IMR-90 (cell line): ENCODE data around the gene BTN3A1. TPM values are rescaled to one million over a fixed set of nuclear protein-coding genes. Genes with fewer than 3 reads are reported as not detected.
A peak's percentile ranks its signal among the peaks of the same experiment; 100 is the strongest.

ENCODE experiments used
- ATAC-seq: fragments of 200-7000 bp; cut with Tn5 transposase; 2 replicates; pipeline ENCODE4 v1.9.1; 2020; ENCODE audit warnings: low read depth, mild to moderate bottlenecking, moderate library complexity
- BruUV-seq: library from RNA; stranded (reverse); fragments of 400-500 nt; replicated peaks from 2 replicates; lab custom pipeline; 2021; lab: Mats Ljungman, UMichigan
- CTCF ChIA-PET: fragments of 300-600 bp; formaldehyde crosslinking; extraction: SDS; loops from one replicate; lab custom pipeline; 2021; ENCODE audit warnings: antibody characterized with exemption; lab: Yijun Ruan, JAX
- POLR2A ChIA-PET: fragments of 300-600 bp; sonication (Branson Sonifier 250); formaldehyde crosslinking; loops from one replicate; lab custom pipeline; 2022; ENCODE audit warnings: antibody characterized with exemption; ENCODE audit not compliant: unreplicated experiment; lab: Charles Lee
- DNase-seq: peaks from one replicate; pipeline ENCODE4 v3.0.0; 2013
- H2AFZ ChIP-seq: replicated peaks from 2 replicates; pipeline ENCODE3; 2013; ENCODE audit warnings: low read length, mild to moderate bottlenecking; ENCODE audit not compliant: poor library complexity
- H2AK5ac ChIP-seq: 2 replicates; pipeline ENCODE4 v1.6.1; 2013; ENCODE audit warnings: low read depth, low read length, inconsistent platforms
- H2AK9ac ChIP-seq: replicated peaks from 2 replicates; pipeline ENCODE3; 2013; ENCODE audit warnings: mild to moderate bottlenecking, low read depth, low read length, moderate library complexity; ENCODE audit not compliant: poor library complexity
- H2BK120ac ChIP-seq: 2 replicates; pipeline ENCODE4 v1.6.1; 2013; ENCODE audit warnings: low read depth, low read length, inconsistent platforms
- H2BK15ac ChIP-seq: 3 replicates; pipeline ENCODE4 v1.6.1; 2013; ENCODE audit warnings: low read depth, low read length, inconsistent platforms
- H2BK20ac ChIP-seq: 2 replicates; pipeline ENCODE4 v1.6.1; 2013; ENCODE audit warnings: low read depth, mild to moderate bottlenecking, inconsistent platforms, low read length, moderate library complexity
- H2BK5ac ChIP-seq: 2 replicates; pipeline ENCODE4 v1.6.1; 2013; ENCODE audit warnings: mild to moderate bottlenecking, low read depth, low read length, inconsistent platforms; ENCODE audit not compliant: poor library complexity, severe bottlenecking
- H3K14ac ChIP-seq: replicated peaks from 2 replicates; pipeline ENCODE4 v1.6.1; 2013; ENCODE audit warnings: low read depth, low read length, inconsistent platforms
- H3K18ac ChIP-seq: 2 replicates; pipeline ENCODE4 v1.6.1; 2013; ENCODE audit warnings: low read depth, low read length, control low read depth
- H3K23ac ChIP-seq: 2 replicates; pipeline ENCODE4 v1.6.1; 2013; ENCODE audit warnings: low read depth, low read length, inconsistent platforms
- H3K27ac ChIP-seq: 2 replicates; pipeline ENCODE4 v1.5.1; 2013; ENCODE audit warnings: mild to moderate bottlenecking, control low read depth, low read length; ENCODE audit not compliant: insufficient read depth
- H3K27me3 ChIP-seq: 2 replicates; pipeline ENCODE4 v1.6.1; 2013; ENCODE audit warnings: low read length; ENCODE audit not compliant: control insufficient read depth, insufficient read depth
- H3K36me3 ChIP-seq: 2 replicates; pipeline ENCODE4 v1.6.1; 2013; ENCODE audit warnings: low read length, mixed read lengths; ENCODE audit not compliant: control insufficient read depth, insufficient read depth
- H3K4ac ChIP-seq: 2 replicates; pipeline ENCODE4 v1.6.1; 2013; ENCODE audit warnings: low read depth, low read length, inconsistent platforms
- H3K4me1 ChIP-seq: 2 replicates; pipeline ENCODE4 v1.6.1; 2013; ENCODE audit warnings: low read length, mixed read lengths; ENCODE audit not compliant: control insufficient read depth, insufficient read depth
- H3K4me2 ChIP-seq: 2 replicates; pipeline ENCODE4 v1.6.1; 2013; ENCODE audit warnings: low read depth, mild to moderate bottlenecking, control low read depth, low read length, moderate library complexity
- H3K4me3 ChIP-seq: 2 replicates; pipeline ENCODE4 v1.5.1; 2013; ENCODE audit warnings: low read depth, mild to moderate bottlenecking, control low read depth, low read length, moderate library complexity; ENCODE audit not compliant: insufficient read depth
- H3K56ac ChIP-seq: 2 replicates; pipeline ENCODE4 v1.6.1; 2013; ENCODE audit warnings: low read length, inconsistent platforms; ENCODE audit not compliant: insufficient read depth; ENCODE audit errors: extremely low read depth
- H3K79me1 ChIP-seq, 2 experiments: 2 replicates each; pipeline ENCODE4 v1.6.1; 2013; ENCODE audit warnings: low read length in 2 of 2, inconsistent platforms in 1 of 2, low read depth in 1 of 2
- H3K9ac ChIP-seq: 2 replicates; pipeline ENCODE4 v1.6.1; 2013; ENCODE audit warnings: low read depth, low read length, control low read depth
- H3K9me1 ChIP-seq: 2 replicates; pipeline ENCODE4 v1.6.1; 2013; ENCODE audit warnings: low read length, inconsistent platforms; ENCODE audit not compliant: insufficient read depth
- H3K9me3 ChIP-seq: 2 replicates; pipeline ENCODE4 v1.6.1; 2013; ENCODE audit warnings: low read length; ENCODE audit not compliant: control insufficient read depth, insufficient read depth
- H4K20me1 ChIP-seq: 2 replicates; pipeline ENCODE4 v1.6.1; 2013; ENCODE audit warnings: low read length, inconsistent platforms; ENCODE audit not compliant: insufficient read depth
- H4K5ac ChIP-seq: 2 replicates; pipeline ENCODE4 v1.6.1; 2013; ENCODE audit warnings: mild to moderate bottlenecking, low read depth, low read length, control low read depth
- H4K8ac ChIP-seq, 2 experiments: 2 replicates each; pipeline ENCODE4 v1.6.1; 2013; ENCODE audit warnings: low read depth in 2 of 2, low read length in 2 of 2, control low read depth in 1 of 2, inconsistent platforms in 1 of 2
- H4K91ac ChIP-seq: 2 replicates; pipeline ENCODE4 v1.6.1; 2013; ENCODE audit warnings: low read depth, low read length, inconsistent platforms; ENCODE audit not compliant: insufficient read depth
- CEBPB ChIP-seq: IDR thresholded peaks from 2 replicates; pipeline ENCODE4 v1.6.1; 2012; ENCODE audit warnings: low read depth, low read length, improper control_type of control experiment
- MXI1 ChIP-seq: IDR thresholded peaks from 2 replicates; pipeline ENCODE4 v1.6.1; 2012; ENCODE audit warnings: low read depth, mild to moderate bottlenecking, low read length, moderate library complexity, borderline replicate concordance
- NFE2L2 ChIP-seq: fragments of 150-350 bp; IDR thresholded peaks from 2 replicates; pipeline ENCODE4 v1.6.1; 2016; ENCODE audit warnings: low read depth, mild to moderate bottlenecking, low read length
- RAD21 ChIP-seq: IDR thresholded peaks from 2 replicates; pipeline ENCODE4 v1.6.1; 2012; ENCODE audit warnings: low read length, improper control_type of control experiment
- WGBS, 2 experiments: methylation state at CpG; one replicate each; pipeline versions ENCODE4 v1.1.5 to v1.1.7; 2013; ENCODE audit warnings: missing lambda C conversion rate in 2 of 2; ENCODE audit not compliant: insufficient read length in 1 of 2; ENCODE audit errors: extremely low coverage in 2 of 2; 5-methylcytosine and 5-hydroxymethylcytosine counted together
- dilution Hi-C: fragments of 300-500 bp; cut with HindIII; formaldehyde crosslinking; loops from one replicate; pipeline ENCODE4 v1.14.3; 2018; ENCODE audit warnings: low sequenced_read_pairs; ENCODE audit not compliant: unreplicated experiment
- in situ Hi-C: fragments of 300-500 bp; cut with MboI; formaldehyde crosslinking; loops from 3 replicates; pipeline ENCODE4 v1.14.3; 2019; ENCODE audit warnings: low sequenced_read_pairs, inconsistent platforms, mixed read lengths
- intact Hi-C: fragments of 100-400 bp; cut with micrococcal nuclease; formaldehyde crosslinking; loops from 2 replicates; pipeline ENCODE4 v1.10.0; 2022
- polyA plus RNA-seq, 3 experiments: library from polyadenylated mRNA; depleted of rRNA; stranded (reverse); fragments of >200 nt; gene quantifications; 2 replicates each; pipeline ENCODE4 v1.2.3, GENCODE V29; 2012; ENCODE audit warnings: low replicate concordance in 1 of 3
- total RNA-seq: library from RNA; depleted of rRNA; stranded (reverse); fragments of >200 nt; gene quantifications from 2 replicates; pipeline ENCODE4 v1.2.3, GENCODE V29; 2012

Gene BTN3A1
- total and polyA plus RNA-seq, 2 of the 4 experiments (the other 2 are of a cell fraction): 14.4 to 16.5 TPM

- dilution Hi-C loops (no loop called here), in situ Hi-C loops (no loop called here), intact Hi-C loops (loop anchor here (5.0 kb wide), 1 partner anchor 62 kb away; no protein-coding TSS in a partner anchor)
- Histone ChIP-seq H2BK20ac (no peak overlapping the region), H3K4me2 (peak overlapping the region; percentile 46; the same call in 1 of the 2 replicates), H3K23ac (no peak overlapping the region), H3K9me3 (no peaks in the 10 kb centered on the region), H3K56ac (no peak overlapping the region), H2BK120ac (no peak overlapping the region), H3K79me1 (peaks cover 0 to 6% of the 10 kb centered on the region in 2 experiments; a peak in 2 of 4 replicates), H2AFZ (no peak overlapping the region), H2AK9ac (no peak overlapping the region), H4K91ac (no peak overlapping the region), H3K4ac (no peak overlapping the region), H3K9me1 (peaks cover 10% of the 10 kb centered on the region), H4K8ac (no peak overlapping the region), H2AK5ac (no peak overlapping the region), H3K14ac (no peak overlapping the region), H3K9ac (no peak overlapping the region), H3K4me1 (peaks cover 5% of the 10 kb centered on the region; the same call in 1 of the 2 replicates), H2BK15ac (no peak overlapping the region), H3K27ac (no peak overlapping the region), H4K5ac (no peak overlapping the region; the same call in 1 of the 2 replicates), H2BK5ac (no peak overlapping the region), H3K4me3 (no peak overlapping the region), H3K27me3 (no peaks in the 10 kb centered on the region), H3K18ac (no peak overlapping the region), H3K36me3 (peaks cover 6% of the 10 kb centered on the region), H4K20me1 (no peaks in the 10 kb centered on the region)
- TF ChIP-seq RAD21 (no peak), CEBPB (no peak), MXI1 (no peak), NFE2L2 (no peak)
- DNase-seq (no peak), ATAC-seq (no peak)
- POLR2A ChIA-PET: no interaction called here
- no TSS peak for BruUV-seq
- no CpG with 5 or more reads among the region's 3 CpGs for whole genome bisulfite sequencing, 2 experiments
- CTCF ChIA-PET: no interaction called here
These were observed 1.8 kb downstream of the BTN3A1 start for GRCh38 chr6:26403893-26404292.
